Measurements from ENCODE around the gene PLEKHF1.
"Not testable (repeated sequence)": the region's sequence is repeated elsewhere in the genome, so short reads cannot be mapped to it uniquely, and the experiment has no call there.

Gene PLEKHF1

DNA sequence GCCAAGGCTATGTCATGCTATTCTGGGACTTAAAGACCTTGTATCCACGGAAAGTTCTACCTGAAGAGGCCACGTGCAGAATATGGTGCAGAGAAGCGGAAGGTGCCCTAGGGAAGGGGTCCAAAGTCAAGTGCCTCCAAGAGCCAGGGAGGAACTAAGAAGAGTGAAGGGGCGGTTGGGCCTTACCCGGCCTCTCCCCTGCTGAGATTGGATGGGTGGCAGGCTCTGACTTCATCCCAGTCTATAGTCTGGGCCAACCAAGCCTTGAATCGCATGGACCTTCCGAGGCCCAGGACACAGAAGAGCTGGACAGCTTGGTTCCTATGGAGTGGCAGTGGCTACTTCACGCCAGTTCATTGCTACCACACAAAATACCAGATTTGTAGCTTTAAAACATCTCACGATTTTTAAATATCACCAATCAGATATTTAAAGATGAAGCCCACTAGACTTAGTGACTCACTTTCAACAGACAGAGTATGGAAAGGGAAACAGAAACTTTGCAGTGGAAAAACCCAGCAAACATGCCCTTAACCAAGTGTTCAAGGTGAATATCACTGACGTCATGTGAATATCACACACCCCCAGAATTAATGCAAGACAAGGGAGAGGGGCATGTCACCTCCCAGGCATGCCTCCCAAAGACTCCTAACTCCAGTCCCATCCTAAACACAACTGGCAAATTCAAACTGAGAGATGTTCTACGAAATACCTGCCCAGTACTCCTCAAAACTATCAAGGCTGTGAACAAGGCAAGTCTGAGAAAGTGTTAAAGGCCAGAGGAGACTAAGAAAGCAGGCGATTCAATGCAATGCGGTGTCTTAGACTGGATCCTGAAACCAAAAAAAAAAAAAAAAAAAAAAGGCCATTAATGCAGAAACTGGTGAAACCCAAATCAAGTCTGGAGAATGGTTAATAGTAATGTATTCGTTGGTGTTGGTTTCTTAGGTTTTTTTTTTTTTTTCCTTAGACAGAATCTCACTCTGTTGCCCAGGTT is 39.6 kb downstream of the PLEKHF1 start:
- no peak for FAIRE-seq

- FAIRE-seq, result no peak
Measured at GRCh38 chr19:29705706-29706105, 40.4 kb downstream of the PLEKHF1 start.

GRCh38 chr19:29706635-29707034 is 41.4 kb downstream of the PLEKHF1 start:
- FAIRE-seq, result no peak

- no peak for FAIRE-seq
Measured at GRCh38 chr19:29708554-29709439, 43.5 kb downstream of the PLEKHF1 start.

DNA sequence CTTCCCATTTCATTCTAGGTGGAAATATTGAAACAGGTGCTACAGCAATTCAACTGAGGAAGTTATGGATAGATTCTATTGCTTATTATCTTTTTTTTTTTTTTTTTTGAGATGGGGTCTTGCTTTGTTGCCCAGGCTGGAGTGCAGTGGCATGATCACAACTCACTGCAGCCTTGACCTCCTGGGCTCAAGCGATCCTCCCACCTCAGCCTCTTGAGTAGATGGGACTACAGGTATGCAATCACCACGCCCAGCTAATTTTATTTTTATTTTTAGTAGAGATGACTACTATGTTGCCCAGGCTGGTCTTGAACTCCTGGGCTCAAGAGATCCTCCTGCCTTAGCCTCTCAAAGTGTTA is 44.2 kb downstream of the PLEKHF1 start:
- not testable (repeated sequence) for FAIRE-seq

GRCh38 chr19:29711584-29712132 is 46.4 kb downstream of the PLEKHF1 start:
- FAIRE-seq, result no peak

GRCh38 chr19:29712744-29713516 is 47.7 kb downstream of the PLEKHF1 start:
- no peak for FAIRE-seq

GRCh38 chr19:29714371-29714952 is 49.2 kb downstream of the PLEKHF1 start:
- FAIRE-seq, result no peak

DNA sequence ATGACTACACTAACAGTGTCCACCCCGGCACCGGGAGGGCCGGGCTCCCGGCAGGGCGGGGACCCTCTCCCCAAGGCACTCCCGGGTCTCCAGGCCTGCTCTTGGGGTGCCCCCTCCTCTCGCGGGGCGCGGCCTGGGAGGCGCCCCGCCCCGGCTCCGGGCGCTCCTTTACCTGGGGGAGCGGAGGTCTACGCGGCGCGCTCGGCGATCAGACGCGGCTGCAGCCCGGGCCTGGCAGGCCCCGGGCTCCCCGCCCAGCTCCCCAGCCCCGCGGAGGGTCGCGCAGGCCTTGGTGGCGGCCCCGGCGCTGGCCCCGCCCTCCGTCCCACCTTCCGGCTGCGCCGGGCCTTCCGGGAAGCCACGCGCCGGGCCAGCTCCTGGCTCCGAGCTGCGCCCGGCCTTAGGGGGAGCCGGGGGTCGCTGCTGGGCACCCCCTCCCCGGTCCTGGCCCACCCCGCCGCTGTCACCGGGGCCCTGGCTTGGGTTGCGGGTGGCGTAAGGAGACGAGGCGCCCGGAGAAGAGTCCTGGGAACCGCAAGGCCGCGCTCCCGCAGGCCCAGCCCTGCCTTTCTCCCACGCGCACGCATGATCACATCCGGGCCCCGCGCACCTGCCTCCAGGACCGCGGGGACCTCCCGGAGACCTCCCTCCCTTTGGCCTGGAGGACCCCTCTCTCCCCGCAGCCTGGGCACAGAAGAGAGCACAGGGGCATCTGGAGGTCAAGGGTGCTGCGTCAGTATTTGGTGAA is 49.9 kb downstream of the PLEKHF1 start, which contains the start of gene C19orf12:
Gene C19orf12, minus strand, starts transcription at position 309 of the 748 bp plus-strand sequence. CDS start 6,848 bp downstream, outside the sequence.
- FAIRE-seq, result no peak

- no peak for FAIRE-seq
Measured at GRCh38 chr19:29715701-29716581, 50.7 kb downstream of the PLEKHF1 start.

DNA sequence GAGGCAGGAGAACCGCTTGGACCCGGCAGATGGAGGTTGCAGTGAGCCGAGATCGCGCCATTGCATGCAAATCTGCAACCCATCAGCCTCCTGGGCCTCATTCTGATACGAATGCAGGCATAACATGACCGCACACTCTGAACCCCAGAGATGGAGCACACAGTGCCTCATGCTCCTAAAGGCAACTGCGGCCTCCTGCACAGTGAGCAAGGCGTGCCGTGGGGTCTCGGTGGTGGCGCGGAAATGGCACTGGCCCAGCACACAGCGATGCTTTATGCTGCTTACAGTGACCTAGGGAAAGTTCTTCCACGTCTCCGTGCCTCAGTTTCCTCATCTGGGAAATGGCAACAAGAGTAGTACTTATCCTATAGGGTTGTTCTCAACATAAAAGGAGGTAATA is 51.8 kb downstream of the PLEKHF1 start:
- no peak for FAIRE-seq

DNA sequence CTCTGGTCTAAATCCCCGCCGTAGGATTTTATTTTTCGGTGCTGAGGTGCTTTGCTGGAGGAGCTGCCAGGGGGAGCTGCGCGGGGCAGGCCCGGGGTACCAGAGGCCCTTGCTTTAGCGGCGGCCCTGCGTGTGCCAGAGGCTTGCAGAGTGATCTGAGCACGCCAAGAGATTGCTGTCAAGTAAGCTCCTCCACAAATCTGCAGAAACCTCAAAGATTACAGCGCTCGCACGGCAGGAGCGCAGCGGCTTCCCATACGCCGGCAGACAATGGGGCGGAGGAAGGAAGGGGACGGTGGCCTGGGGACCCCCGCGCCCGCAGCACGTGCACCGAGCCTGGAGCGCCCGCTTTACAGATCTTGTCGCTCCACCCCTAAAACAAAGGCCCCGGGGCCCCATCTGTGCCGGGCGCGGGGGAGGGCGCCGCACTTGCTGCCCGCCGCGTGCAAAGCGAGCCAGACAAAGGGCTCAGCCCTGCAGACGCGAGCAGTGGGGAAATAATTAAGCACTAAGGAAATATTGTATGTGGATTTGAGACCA is 58.9 kb downstream of the PLEKHF1 start:
- FAIRE-seq, result no peak

GRCh38 chr19:29724746-29725145 is 59.5 kb downstream of the PLEKHF1 start:
- FAIRE-seq, result no peak
